GM21619 (cell line): ENCODE measurements around the gene UNC13C.

Experiments
- ATAC-seq: cut with Tn5 transposase; IDR thresholded peaks from one replicate; pipeline ENCODE4 v1.9.1; 2021; ENCODE audit not compliant: unreplicated experiment

Gene UNC13C

DNA sequence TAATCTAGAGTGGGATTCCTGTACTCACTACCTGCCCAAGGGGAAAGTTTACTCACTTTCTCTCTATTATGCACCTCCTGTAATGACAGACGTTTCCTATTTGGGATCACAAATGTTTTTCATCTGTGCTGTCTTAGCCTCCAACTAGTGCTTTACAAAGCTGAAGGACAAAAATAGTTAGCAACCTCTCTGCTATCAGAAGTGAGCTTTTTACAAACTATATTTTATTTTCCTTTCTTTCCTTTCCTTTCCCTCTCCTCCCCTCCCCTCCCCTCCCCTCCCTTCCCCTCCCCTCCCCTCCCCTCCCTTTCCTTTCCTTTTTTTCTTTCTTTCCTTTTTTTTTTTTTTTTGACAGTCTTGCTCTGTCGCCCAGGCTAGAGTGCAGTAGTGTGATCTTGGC is 130.8 kb downstream of the UNC13C start:
- ATAC-seq = no peak

DNA sequence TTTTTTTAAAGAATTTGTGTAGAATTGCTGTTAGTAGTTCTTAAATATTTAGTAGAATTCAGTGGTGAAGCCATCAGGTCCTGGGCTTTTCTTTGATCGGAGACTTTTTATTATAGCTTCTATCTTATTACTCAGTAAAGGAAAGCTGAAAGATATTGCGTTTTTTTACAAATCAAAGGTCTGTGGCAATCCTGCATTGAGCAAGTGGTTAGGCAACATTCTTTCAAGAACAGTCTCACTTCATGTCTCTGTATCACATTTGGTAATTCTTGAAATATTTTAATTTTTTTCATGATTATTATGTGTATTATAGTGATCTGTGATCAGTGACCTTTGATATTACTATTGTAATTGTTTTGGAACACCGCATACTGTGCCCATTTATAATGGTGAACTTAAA is 140.8 kb downstream of the UNC13C start:
- ATAC-seq = no peak

DNA sequence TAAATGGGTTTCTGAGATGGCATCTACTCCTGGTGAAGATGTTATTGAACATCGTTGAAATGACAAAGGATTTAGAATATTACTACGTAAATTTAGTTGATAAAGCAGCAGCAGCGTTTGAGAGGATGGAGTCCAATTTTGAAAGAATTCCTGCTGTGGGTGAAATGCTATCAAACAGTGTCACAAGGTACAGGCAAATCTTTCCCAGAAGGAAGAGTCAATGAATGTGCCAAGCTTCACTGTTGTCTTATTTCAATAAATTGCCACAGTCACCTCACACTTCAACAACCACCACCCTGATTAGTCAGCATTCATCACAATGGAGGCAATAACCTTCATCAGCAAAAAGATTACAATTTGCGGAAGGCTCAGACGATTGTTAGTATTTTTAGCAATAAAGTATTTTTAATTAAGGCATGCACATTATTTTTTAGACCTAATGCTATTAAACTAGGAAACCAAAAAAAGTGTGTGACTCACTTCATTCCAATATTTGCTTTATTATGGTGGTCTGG is 142.8 kb downstream of the UNC13C start:
- no peak for ATAC-seq

DNA sequence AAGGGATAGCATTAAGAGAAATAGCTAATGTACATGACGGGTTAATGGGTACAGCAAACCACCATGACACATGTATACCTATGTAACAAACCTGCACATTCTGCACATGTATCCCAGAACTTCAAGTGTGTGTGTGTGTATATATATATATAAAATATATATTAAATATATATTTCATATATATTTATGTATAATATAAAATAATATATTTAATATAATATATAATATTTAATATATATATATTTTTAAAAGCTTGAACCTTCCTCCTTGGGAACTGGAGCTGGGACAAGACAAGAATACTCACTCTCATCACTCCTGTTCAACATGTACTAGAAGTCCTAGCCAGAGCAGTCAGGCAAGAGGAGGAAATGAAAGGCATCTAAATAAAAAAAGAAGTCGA is 149.3 kb downstream of the UNC13C start:
- no peak for ATAC-seq

DNA sequence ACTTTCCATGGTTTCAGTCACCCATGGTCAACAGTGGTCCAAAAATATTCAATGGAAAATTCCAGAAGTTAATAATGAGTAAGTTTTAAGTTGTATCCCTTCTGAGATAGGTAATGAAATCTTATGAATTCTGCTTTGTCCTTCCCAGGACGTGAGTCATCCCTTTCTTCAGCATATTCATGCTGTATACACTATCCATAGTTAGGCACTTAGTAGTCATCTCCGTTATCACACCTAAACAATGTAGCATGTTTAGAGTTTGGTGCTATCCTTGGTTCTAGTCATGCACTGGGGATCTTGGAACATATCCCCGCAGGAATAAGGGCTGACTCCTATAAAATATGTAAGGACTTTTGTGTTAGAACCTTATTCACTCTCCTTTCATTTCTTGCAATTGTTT is 153.2 kb downstream of the UNC13C start:
- ATAC-seq = no peak

DNA sequence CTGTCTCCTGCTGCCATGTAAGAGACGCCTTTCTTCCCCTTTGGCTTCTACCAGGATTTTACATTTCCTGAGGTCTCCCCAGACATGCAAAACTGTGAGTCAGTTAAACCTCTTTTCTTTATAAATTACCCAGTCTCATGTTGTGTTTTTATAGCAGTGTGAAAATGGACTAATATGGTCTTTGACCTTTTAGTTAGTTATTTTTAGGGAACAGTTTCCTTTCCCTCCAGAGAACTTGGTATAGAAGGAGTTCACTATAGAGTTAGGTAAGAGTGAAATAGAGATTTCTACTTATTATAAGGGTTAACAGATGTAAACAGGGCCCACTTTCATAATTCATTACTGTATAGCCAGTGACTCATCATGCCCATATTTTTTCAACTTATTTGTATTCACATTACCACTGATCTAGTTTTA is 170.9 kb downstream of the UNC13C start:
- ATAC-seq = no peak

DNA sequence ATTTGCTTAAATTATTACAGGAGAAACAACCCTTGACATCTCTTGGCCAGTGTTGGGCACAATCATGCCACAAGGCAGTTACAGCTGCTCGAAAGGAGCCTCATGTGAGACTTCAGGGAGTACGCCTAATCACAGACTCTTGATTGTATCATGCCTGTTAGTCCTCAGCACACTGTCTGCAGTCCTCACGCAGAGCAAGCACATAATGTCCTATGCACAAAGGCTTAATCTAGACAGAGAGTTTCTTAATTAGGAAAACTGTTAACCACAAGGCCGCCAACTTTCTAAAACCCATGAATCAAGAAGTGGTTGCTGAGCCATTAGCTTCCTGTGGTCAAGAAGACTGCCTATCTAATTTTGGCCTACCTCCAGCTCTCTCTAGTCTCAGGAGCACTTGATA is 172.0 kb downstream of the UNC13C start:
- ATAC-seq = no peak

DNA sequence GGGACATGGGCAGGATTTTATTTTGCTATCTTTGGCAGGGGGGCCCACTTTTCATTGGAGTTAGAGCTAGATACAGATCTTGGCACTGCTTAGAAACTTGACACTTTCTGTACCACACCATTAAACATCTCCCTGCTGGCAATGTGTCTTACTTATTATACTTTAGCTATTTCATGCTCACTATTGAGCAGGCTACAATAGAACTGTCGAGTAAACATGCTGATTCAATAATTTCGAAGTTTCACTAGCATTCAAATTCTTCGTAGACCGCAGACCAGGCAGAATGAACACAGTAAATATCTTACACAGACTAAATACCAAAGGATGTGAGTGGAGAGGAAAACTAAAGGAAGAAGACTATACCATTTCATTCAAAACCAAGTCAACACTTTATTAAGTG is 180.8 kb downstream of the UNC13C start:
- no peak for ATAC-seq

DNA sequence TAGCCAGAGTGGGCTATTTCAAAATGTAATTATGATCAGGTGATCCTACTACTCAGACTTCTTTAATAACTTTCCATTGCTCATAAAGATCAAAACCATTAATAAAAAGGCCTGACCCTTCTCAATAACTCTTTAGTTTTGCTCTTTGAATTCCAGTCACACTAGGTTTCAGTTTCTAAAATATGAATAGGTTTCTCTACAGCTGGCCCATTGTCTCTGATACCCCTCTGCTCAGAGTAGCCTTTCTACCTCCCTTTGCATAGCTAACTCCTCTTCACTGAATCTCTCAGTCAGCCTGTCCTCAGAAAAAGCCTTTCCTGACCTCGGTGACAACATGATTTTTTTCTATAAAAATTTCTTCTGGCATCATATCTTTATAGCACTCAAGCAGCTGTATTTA is 209.1 kb downstream of the UNC13C start:
- no peak for ATAC-seq

DNA sequence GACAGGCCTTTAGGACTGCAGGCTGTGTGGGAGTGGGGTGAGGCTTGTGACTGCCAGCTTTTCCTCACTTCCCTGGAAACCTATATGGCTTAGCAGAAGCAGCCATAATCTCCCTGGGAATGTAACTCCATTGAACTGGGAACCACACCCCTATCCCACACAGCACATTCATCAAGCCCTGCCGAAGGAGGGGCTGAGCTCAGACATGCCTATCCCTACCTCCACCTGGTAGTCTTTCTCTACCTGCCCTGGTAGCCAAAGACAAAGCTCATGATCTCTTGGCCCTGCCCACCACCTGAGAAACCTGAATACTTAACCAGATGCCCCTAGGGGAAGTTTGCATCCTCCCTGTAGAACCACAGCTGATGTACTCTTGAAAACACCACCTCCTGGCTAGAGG is 219.8 kb downstream of the UNC13C start:
- ATAC-seq = no peak

DNA sequence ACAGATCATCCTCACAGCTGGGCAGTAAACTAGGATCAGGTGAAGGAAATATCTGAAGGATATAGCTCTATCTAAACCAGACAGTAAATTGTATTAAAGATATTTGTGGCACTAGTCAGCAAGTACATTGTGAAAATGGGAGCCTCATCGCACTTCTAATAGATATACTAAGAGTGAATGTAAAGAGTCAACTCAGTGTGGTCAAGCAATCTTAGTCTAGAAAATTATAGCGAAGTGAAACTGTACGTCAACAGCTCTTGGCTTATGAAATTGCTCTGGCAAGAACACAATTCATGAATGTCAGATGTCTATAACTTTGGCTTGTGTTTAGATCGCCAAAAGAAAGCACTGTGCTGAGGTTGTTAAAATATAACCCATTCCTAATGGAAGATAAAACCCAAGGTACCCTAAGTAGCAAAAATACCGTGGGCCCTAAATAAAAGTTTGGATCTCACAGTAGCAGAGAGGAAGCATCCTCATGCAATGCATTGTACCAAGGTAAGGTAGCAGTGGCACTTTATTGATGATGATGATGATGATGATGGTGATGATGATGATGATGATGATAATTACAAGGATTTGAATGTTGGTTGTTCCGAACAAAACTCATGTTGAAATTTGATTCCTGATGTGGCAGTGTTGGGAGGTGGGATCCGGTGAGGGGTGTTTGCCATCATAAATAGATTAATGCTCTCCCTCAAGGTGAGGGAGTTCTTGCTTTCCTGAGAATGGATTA is 228.5 kb downstream of the UNC13C start:
- ATAC-seq = no peak

DNA sequence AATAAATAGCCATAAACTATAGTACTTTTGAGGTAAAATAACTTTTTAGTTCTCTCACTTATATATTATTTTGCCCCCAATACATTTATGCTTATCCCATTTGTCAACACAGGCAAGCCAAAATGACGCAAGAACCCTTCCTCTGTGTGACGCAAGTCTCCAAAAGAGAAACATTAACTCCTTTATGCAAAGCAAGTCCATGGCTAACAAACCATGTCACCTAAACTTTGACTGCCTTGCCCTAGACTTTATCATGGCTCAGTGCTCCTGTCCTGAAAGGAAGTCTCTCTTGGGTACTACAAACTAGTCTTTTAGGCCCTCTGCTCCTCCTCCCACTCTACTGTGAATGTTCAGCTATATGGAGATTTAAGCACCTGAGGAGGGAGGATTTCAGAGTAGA is 230.5 kb downstream of the UNC13C start:
- ATAC-seq = no peak

DNA sequence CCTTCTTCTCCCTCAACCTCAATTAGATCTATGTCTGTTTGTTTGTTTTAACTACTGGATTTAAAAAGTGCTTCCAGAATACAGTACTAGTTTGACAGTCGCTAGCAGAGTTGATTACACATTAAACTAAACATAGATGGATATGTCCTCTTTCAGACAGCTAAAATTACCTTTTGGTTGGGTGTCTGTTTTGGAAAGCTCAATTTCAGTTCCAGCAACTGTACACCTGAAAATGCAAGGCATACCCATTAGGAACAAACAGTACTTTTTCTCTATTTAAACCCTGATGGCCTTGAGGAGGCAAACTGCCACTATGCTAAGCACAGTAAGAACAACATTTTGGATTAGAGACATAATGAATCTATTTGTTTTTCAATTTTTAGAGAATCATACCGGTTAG is 234.4 kb downstream of the UNC13C start:
- ATAC-seq = no peak

DNA sequence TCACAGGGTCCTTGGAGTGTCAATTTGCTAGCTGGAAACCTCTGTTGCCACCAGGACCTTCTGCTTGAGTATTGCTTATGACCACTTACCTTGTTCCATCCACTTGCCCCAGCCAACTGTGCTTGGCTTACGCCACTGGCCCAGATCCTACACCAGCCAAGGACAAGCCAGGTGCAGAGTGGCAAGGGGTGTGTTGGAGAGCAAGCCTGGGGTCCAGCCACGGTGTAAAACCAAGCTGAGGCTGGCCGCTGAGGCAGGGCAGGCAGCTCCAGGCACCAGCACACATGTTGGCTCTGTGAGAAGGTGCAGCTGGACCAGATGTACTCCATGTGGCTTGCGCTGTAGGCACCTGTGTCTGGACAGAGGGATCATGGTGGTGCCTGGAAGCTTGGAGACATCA is 248.2 kb downstream of the UNC13C start:
- no peak for ATAC-seq

DNA sequence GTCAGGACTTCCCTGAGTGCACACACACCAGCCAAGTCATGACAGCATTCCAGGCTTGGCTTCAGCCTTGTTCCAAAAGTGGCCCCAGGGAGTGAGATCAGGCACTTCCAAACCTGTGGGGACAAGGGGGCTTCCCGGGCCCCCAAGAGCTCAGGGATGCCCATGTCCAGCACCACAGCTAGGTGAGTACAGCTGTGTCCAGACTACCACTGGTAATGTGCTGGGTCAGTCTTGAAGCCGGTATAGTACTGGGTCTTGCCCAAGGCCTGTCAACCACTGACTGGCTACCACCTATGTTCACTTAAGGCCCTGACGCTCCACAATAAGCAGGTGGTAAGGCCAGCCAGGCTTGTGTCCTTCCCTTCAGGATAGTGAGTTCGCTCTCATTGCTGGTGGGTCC is 249.3 kb downstream of the UNC13C start:
- ATAC-seq = no peak

DNA sequence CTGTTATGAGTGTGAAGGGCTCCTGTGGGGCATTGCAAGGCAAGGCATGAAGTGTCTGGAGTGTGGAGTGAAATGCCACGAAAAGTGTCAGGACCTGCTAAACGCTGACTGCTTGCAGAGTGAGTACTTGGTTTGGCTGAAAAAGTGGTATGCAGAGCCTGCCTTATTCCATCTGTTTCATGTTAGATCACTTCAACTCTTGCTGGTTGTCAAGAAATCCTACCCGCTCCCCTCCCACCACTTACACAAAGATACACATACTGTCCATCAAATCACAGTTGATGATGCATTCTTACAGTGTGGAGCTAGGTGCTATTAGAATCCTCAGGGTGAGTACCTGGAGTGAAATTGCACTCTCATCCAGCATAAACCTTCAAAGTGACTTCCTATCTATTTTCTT is 272.1 kb downstream of the UNC13C start:
- ATAC-seq = no peak

DNA sequence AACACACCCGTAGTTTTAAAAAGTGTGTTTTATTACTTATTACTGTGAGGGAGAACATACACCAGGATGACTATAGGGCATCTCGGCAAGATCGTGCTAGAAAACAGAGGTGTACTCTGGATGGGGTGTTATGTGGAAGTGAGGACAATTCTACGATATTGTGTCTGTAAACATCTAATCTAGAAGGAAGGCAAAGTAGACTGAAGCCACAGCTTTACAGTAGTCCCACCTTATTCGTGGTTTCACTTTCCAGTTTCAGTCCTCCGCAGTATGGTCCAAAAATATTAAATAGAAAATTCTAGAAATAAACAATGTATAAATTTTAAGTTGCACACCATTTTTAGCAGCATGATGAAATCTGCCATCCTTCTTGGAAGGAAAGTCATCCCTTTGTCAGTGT is 277.9 kb downstream of the UNC13C start:
- no peak for ATAC-seq

DNA sequence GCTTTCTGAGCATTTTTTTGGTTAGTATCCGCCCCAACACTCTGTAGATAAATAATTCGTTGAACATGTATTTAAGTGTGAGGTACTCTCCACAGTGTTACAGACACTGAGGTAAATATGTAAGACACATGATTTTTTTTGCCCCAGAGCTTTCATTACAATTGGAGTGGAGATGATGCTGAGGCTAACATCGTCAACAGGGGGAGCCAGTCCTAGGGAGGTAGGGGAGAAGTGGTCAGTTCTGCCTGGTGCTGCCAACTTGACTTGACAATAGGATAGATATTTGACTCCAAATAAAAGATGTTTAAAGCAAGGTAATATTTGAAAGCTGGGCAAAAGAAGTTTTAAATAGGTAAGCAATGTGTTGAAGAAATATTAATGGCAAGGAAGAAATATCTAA is 295.7 kb downstream of the UNC13C start:
- ATAC-seq = no peak

DNA sequence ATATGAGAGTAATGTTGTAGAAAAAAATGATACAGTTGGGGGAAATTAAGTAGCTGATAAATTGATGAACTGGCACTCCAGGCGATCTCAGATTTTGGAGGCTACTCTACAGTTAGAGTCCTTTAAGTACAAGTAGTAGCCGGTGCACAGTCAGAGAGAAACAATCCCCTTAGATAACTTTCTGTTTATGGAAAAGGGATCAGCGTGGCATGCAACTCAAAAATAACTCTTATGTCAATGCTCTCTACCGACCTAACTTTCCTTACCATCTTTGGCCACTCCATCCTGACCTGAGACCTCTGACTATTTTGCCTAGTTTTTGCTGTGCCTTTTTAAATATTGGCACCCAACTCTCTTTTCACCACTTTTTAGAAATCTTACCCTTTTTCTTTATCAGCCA is 299.6 kb downstream of the UNC13C start:
- no peak for ATAC-seq

DNA sequence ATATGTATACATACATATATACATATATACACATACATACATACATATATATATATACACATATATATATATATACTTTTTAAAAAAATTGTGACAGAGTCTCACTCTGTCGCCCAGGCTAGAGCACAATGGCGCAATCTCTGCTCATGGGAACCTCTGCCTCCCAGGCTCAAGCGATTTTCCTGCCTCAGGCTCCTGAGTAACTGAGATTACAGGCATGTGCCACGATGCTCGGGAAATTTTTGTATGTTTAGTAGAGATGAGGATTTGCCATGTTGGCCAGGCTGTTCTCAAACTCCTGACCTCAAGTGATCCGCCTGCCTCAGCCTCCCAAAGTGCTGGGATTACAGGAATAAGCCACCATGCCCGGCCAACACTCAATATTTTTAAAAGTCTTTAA is 302.5 kb downstream of the UNC13C start:
- ATAC-seq = no peak

DNA sequence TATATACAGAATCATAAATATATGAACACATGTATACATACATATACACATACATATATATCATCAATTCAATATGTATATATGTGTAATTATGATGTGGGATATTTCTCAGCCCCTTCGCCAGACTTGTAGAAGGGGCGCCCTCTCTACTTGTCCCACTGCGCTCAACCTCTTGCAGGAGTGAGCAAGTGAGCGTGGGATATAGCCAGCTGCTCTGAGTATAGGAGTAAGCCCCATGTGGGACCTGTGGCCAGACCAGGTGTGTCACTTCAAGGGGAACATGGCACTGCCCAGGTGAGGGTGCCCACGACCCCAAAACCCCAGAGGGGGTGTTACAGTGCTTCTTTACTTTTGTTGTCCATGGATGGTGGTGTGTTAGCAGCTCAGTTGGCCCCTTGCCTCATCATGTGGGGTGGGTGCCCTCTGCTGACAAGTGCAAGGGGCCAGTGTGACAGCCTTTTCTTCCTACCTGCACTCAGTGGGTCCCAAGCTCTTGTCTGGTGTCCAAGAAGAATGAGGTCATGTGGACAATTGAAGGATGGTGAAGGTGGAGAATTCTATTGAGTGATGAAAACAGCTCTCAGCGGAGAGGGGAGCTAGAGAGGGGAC is 304.1 kb downstream of the UNC13C start:
- no peak for ATAC-seq

DNA sequence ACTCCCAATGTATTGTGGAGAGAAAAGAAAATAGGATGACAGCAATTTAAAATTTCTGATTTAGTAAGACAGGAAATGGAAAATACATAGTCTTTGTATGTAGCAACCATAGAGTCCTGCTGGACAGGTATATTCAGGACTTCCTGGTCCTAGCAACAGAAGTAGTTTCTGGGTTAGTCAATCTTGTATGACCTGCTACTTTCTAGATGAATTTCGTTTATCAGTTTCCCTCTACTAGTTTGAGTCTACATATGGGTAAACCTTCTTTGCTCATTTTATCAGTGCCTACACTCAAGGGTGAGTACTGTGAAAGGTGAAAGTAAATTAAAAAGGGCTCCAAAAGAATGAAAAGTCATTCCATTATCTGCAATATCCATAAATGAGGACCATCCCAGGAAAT is 309.8 kb downstream of the UNC13C start:
- ATAC-seq = no peak

DNA sequence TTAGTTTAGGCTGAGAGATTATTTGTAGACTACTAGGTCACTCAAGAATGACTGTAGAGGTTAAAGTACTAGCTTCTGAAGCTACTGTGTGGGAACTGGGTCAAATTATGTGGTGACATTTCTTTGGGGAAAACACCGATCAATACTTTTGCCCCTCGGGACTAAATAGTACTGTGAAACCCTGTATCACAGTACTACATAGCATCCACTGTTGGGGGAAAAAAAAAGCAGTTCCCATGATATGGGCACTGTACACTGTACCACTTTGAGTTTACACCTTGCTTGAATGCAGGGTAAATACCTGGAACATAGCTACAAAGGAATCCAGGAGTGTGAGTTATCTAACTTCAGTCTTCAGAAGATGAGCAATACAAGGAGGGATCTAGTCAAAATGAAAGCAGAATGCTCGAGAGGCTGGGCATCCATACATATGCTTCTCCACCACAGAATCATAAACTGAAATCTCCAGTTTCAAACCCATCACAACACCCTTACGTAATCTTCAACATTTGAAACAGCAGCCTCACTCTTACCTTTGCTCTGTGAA is 311.4 kb downstream of the UNC13C start:
- peak; percentile 65 for ATAC-seq
